ENCODE measurements around the gene AHSP.
A peak's percentile ranks its signal among the peaks of the same experiment; 100 is the strongest.
"Not testable (repeated sequence)": the region's sequence is repeated elsewhere in the genome, so short reads cannot be mapped to it uniquely, and the experiment has no call there.

The AHSP gene

DNA sequence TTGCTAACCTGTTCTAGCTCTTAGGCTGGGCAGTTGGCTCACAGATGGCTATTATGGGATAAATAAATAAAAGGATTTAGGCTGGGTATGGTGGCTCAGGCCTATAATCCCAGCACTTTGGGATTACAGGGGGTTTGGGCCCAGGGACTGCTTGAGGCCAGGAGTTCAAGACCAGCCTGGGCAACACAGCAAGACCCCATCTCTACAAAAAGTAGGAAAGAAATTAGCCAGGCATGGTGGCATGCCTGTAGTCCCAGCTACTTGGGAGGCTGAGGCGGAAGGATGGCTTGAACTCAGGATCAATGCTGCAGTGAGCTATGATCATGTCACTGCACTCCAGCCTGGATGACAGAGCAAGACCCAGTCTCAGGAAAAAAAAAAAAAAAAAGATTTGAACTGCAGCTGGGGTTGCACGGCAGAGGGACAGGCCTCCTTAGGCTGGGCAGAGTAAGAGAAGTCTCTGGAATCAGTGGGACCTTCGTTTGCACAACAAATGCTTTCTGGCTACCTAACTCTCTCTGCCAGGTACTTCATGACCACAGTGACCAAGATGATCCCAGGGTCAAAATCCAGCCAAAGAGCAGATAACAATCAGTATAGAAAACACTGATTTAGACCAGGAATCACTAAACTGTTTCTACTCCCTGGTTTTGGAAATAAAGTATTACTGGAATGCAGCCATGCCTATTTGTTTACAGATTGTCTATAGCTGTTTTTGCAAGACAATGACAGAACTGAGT, 26.3 kb upstream of the AHSP start:
- DNase-seq, result no peak

DNA sequence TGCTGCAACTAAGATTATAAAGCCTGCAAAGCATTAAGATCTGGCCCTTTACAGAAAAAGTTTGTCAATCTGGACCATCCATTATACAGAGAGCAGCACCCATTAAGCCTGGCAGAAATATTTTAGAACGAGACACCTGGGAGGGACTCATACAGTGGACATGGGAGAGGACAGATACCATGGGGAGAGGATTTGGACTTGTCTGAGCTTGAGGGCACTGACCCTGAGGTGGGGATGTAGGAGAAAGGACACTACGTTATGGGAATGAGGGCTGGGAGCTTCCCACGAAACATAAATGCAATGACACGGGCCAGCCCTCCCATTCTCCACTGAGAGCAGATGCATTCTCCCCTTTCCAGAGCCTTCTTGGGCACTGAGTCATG, 25.7 kb upstream of the AHSP start:
- DNase-seq, result no peak

DNA sequence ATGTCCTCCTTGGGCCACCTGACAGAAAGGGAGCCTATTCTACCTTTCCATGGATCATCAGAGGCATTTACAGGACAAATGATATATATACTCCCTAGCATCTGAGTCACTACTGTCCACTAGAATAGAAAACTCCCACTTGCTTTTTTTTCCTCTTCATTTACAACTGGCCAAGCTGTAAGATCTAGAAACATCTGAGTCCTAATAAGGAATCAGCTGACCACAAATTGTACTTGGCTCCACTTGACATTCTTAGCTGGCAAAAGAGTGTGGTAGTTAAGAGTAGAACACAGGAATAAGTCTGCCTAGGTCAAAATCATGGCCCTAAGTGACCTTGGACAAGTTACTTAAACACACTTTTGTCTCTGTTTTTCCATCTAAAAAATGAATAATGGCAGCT, 24.7 kb upstream of the AHSP start:
- DNase-seq, result no peak

DNA sequence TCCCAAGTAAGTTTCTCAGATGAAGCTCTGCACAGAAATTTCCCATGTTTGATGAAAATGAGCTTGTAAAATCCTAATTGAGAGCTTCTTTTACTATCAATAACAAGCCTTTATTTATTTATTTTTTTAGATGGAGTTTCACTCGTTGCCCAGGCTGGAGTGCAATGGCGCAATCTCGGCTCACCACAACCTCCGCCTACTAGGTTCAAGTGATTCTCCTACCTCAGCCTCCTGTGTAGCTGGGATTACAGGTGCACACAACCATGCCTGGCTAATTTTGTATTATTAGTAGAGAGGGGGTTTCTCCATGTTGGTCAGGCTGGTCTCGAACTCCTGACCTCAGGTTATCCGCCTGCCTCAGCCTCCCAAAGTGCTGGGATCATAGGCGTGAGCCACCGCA, 24.1 kb upstream of the AHSP start:
- not testable (repeated sequence) for DNase-seq

DNA sequence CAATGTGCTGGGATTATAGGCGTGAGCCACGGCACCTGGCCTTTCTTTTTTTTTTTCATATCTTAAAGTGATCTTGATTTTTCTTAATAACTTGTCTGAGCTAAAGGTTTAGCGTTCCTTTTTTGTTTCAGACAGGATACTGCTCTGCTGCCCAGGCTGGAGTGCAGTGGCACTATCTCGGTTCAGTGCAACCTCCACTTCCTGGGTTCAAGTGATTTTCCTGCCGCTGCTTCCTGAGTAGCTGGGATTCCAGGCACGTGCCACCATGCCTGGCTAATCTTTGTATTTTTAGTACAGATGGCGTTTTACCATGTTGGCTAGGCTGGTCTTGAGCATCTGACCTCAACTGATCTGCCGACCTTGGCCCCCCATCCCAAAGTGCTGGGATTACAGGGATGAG, 23.5 kb upstream of the AHSP start:
- no peak for DNase-seq

DNA sequence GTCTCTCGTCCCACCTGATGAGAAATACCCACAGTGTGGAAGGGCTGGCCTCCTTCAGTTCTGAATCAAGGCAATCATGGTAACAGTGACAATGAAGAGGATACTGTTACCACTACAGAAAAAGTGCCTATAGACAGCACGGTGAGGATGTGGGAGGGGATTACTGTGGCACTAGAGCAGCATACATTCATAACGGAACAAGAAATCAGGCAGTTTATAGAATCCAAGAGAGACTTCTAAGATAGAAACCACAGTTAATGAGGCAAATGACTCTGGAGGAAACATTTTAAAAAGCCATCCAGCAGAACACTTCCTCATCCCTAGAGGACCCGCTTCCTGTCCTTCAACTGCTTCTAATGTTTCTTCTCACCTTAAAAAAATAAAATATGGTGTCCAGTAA, 22.2 kb upstream of the AHSP start:
- DNase-seq, result no peak

DNA sequence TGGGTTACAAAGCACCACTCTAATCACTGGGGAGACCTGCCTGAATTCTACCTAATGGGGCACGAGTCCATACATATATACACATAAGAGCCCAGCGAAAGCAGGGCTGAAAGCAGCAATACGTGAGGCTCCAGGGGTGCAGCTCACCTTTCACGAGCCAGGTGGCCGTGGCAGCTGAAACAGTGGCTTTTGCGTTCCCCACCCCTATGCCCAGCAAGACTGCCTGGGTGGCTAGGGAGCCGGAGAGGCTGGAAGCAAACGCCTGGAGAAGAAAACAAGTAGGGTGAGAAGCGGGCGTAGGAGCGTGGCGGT, 20.1 kb upstream of the AHSP start:
- no peak for DNase-seq

DNA sequence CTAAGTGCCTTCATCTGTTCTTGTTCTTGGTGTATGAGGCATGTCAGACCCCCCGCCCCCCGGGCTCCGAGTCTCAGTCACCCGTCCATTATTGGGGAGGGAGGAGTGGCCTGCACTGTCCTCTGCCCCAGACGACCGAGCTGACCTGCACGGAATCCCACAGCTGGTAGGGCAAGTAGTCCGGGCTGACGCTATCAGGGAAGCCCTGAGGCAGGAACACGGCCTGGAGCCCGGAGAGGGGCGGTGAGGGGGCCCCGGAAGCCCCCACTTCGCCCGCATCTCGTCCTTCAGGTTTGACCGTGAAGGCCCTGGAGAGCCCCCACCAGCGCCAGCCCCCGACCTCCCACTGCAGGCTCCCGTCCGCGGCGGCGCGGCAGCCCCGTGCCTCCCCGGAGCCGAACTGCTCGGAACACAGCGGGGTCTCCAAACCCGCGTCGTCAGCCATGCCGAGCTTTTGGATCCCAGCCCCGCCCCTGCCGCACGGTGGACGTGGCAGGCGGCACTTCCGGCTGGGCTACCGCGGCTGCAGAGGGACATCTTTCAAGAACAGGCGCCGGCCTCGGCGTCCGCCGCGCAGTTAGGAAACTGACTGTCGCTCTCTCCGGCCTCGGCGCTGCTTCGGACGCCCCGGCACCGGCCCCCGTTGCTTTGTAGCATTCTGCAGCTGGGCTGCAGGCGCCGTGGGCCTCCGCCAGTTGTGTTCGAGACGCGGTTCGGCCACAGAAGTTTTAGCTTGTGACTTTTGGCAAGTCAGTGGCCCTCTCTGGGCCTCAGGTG, 19.6 kb upstream of the AHSP start, which contains the start of gene RUSF1:
Gene RUSF1 (minus strand): TSS at position 463 of the 777 bp plus-strand sequence. CDS start 18 bp downstream, at position 445.
- peak; percentile 81 for DNase-seq

DNA sequence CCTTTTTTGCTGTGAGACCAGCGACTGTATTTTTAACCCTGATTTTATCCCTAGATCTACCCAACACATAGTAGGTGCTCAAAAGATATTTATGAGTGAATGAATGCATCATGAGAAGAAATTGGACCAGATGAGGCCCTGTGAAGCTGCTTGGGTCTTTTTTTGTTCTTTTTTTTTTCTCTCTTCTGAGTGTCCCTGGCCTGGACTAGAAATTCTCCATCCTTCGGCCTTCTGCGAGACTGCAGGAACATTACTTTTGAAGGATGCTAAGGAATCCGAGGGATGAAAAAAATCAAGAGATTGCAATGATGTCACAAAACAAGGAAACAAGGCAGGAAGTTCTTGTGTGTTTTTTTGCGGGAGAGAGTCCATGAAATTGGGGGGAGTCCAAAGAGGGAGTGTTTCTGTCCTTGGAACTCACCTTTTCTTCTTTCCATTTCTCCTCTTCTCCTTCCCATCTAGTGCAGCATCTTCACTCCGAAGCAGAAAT, 18.9 kb upstream of the AHSP start:
- no peak for DNase-seq

DNA sequence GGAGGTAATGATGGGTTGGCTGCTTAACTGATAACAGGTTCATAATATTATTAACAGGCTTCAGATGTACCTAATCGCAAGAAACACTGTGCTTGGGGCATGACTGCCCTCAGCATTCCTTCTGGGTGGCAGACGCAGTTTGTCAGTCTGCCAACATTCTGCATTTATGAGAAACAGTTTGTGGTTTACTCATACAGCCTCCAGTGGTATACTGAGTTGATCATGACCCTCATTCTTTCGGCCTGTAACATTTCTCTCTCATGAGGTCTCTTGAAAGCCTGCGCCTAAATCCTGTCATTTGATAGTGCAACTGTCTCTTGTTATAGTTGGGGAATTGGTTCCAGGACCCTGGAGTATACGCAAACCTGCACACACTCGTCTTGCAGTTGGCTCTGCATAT, 14.6 kb upstream of the AHSP start:
- DNase-seq, result no peak

DNA sequence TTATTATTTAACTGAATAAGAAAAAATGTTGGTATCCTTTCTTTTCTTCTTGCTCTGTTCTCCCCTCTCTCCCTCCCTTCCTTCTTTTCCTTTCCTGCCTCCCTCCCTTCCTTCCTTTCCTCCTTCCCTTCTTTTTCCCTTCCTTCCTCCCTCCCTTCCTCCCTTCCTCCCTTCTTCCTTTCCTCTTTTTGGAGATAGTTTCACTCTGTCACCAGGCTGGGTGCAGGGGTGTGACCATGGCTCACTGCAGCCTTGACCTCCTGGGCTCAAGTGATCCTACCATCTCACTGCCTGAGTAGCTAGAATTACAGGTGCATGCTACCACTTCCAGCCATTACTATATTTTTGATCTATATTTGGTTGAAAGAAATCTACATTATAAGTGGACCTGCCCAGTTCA, 13.8 kb upstream of the AHSP start:
- no peak for DNase-seq

DNA sequence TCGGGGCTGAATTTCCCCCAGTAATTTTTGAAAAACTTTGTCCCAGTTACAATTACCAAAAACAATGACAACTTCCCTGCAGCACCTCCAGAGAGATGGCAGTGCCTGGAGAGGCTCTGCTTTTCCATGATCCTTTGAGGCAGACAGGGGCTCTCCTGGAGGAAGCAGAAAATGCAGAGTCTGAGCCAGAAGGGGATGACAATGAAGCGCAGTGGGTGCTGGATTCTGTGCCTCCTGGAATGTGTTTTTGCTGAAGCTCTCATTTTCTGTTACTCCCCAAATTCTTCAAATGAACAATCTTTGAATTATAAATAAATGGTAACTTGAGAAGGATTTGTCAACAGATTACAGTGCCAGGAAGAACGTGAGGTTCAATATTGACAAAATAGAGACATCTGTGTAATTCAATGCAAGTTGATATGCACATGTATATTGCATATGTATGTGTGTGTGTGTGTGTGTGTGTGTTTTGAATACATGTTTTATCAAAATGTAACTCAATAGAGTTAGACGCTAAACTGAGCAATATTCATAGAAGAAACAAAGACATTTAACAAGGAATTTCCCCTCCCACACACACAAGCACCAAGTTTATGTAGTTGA, 9.8 kb upstream of the AHSP start:
- DNase-seq, result no peak

DNA sequence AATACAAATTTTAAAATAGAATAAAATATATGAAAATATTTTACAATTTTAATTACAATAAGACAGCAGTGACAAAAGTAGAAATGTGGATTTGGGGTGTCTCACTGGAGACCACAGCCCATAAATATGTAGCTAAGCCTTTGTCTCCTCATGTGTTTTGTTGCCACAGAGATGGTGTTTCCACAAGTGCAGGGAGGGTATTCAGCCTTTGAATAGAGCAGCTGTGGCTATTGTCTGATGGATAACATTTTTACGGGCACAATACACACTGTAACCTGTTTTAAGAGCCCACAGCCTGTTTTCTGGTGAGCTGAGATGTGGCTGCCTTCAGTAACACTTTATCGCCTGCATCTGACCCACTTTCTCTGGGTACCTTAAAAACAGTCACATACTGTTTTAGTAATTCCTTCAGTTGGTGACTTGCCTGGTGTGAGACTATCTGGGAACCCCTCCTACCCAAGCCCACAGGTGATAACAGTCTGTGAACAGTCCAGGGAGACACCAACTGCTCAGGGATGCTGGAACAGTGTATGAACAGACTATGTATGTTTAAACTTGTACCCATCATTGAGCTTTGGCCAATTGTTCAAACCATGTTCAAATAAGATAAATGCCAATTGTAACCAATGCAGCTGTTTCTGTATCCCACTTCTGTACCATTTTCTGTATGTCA, 7.8 kb upstream of the AHSP start:
- DNase-seq, result peak; percentile 74

DNA sequence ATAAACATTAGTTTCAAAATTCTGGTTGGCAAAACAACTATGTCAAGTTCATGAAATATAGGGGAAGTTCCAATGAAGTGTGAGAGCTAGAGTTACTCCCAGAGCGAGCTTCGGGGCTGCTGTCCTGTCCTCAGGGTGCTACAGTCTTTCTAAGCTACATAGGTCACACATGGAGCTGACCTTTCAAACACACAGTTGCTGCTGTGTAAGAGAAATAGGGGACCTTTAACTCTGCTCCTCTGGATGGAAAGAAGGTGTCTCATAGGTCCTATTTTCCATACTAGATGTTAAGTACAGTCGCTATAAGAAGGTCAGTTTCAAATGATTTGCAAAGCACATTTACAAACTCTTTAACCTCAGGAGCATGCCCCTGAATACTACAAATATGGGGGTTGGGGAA, 6.3 kb upstream of the AHSP start:
- DNase-seq, result no peak

DNA sequence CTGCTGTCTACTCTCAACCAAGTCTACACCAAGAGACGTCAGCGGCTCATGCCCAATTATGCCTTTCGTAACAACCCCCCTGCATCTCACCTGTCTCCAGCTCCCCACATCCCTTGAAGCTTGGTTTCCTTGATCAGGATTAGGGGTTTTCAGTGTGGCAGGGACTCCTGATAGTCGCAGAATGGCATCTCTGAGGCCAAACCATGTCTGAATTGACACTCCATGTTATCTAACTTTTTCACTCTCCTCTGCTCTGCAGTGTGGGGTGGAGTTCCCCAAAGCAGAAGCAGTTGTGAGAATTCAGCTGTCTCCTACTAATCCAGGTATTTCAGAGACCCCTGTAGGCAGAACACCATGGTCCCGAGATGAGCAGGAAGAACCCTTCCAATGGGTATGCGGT, 5.6 kb upstream of the AHSP start:
- DNase-seq, result no peak

DNA sequence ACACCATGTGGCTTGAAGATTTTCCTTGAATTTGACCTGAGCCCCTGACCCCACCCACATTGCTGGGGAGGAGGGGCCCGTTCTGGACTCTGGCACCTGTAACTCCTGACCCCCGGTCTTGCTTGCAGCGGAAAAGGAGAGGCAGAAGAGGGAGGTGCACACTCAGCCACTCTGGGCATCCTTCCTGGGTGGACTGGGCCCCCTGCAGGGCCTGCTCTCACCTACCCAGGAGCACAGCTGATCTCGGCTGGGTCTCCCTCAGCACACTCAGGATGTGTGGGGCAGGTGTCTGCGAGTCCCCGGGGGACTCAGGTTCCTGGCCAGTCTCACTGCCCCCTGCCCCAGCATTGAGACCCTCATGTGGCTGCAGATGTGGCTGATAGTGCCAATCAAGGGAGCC, 3.9 kb upstream of the AHSP start:
- DNase-seq, result not testable (repeated sequence)

DNA sequence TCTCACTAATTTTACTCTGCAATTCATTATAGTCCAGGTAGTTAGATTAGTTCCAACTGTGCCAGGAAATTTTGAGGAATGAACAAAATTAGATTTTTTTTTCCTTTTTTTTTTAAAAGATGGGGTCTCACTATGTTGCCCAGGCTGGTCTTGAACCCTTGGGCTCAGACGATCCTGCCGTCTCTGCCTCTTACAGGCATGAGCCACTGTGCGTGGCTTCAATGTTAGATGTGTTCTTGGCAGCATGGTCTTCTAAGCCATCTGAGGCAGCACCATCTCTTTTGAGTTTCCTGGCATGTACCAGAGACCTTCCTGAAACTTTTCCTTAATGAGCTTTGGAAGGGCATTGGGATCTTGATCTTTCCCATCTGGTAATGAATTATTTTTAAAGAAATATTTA, 2.6 kb upstream of the AHSP start:
- no peak for DNase-seq

DNA sequence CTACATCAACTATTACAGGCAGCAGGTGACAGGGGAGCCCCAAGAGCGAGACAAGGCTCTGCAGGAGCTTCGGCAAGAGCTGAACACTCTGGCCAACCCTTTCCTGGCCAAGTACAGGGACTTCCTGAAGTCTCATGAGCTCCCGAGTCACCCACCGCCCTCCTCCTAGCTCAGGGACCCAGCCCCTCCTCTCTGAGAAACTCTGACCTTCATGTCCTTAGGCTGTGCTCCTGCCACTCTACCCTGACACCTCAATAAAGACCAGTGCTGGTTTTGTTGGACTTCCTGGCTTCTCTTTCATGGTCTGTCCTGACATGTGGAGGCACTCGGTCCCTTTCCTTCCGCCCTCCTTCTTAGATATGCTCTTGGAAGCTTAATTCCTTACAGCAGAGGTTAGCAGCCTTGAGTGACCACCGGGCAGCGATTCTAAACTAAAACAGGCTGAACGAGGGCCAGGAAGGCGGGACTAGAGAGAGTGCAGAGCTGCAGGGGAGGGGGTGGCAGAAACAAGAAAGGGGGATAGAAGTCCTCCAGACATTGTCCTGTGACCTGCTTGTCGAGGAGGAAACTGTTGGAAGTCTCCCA, 915 bp downstream of the AHSP start:
- no peak for DNase-seq

DNA sequence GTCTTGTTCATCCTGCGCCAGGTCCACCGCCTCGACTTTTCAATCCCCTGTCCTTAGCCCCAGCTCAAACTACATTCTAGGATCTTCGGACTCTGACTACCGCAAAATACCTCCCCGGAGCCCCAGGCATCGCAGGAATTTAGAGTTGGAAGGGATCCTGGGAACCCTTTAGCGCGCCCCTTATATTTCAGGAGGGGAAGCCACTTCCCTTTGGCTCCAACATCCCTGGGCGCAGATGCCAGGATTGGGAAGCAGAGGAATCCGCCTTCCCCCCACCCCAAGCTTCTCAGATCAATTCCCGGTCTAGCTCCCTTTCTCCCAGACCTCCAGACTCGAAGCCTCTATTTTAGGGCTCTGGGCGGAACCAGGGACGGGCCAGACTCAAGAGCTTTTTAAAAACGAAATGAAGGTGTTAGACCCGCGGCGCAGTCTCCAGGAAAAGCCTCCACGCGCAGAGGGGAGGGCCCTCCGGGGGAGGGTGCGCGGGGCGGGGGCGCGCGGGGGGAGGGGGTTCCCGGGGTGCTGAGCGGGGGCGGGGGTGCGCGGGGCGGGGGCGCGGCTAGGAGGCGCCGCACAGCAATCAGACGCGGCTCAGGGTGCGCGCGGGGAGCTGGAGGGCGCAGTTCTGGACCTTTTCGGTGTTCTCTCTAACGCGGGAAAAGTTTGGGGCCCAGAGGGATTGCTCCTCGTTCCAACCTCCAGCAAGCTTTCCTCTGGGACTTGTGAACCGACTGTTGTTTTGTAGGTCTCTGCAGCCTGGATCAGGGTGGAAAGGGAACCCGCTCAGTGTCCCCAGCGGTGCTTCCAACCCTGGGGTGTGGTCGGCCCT, 1.6 kb downstream of the AHSP start:
- DNase-seq, result no peak

DNA sequence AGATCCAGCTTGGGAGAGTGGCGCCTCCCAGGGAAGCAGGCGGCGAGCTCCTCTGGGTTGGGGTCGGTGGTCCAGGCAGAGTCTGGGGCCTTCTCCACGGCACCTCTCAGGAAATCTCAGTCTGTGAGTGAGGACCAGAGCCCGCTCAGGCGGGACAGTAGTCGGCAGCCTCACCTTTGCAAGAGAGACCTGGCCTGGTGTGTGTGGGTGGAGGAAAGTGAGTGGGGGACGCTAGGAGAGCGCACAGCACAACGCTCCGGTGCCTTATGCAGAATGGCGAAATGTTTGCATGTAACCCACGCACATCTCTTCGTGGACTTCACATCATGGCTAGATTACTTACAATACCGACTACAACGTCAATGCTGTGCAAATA, 2.2 kb downstream of the AHSP start:
- DNase-seq, result no peak

DNA sequence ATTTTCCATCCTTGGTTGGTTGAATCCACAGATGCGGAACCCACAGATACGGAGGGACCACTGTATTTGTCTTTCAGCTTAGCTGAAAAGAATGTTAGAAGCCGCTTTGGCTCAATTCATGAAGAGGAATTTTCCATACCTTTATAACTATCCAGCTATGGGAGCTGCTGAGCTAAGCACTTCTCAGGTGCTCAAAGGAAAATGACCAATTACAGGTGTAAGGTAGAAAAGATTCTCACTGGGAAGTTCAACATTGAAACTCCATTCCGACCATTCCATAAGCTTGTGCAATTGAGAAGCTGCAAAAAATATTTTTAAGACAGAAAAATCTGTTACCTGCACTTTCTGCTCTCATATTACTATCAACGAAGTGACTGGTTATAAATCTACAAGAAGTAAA, 2.7 kb downstream of the AHSP start:
- no peak for DNase-seq

DNA sequence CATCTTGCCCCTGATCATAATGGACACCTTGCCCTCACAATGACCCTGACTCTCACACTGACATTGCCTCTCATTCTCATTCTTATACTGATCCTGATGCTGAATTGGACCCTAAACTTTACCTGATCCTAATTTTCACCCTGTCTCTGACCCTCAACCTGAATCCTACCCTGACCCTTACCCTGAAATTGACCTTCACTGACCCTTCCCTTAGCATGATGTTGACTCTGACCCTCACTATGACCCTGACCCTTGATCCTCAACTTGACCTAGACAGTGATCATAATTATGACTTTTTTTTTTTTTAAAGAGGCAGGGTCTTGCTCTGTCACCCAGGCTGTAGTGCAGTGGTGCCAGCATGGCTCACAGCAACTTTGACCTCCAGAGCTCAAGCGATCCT, 3.4 kb downstream of the AHSP start:
- no peak for DNase-seq
